HepG2 (cell line): Measurements from ENCODE around the gene OR6B1. TPM values are rescaled to one million over a fixed set of nuclear protein-coding genes. Genes with fewer than 3 reads are reported as not detected.
A peak's percentile ranks its signal among the peaks of the same experiment; 100 is the strongest.

Source experiments
- ATAC-seq: fragments of 200-7000 bp; cut with Tn5 transposase; 3 replicates; pipeline ENCODE4 v1.9.1; 2020; ENCODE audit warnings: mild to moderate bottlenecking, moderate library complexity
- Bru-seq: library from RNA; stranded (reverse); fragments of 400-500 nt; gene quantifications from one replicate; lab custom pipeline; 2021; lab: Mats Ljungman, UMichigan
- BruChase-seq, 2 experiments: library from RNA; stranded (reverse); fragments of 400-500 nt; gene quantifications; one replicate each; lab custom pipeline; 2021; lab: Mats Ljungman, UMichigan
- BruUV-seq: library from RNA; stranded (reverse); fragments of 400-500 nt; replicated peaks from 2 replicates; lab custom pipeline; 2021; lab: Mats Ljungman, UMichigan
- CTCF ChIA-PET: fragments of 300-600 bp; formaldehyde crosslinking; extraction: SDS; loops from one replicate; lab custom pipeline; 2021; ENCODE audit warnings: low total read pairs, inconsistent platforms, low intra/inter-chr PET ratio; lab: Yijun Ruan, JAX
- POLR2A ChIA-PET: fragments of 350-600 bp; sonication (Branson Sonifier 250); formaldehyde crosslinking; loops from one replicate; lab custom pipeline; 2020; ENCODE audit warnings: antibody characterized with exemption, inconsistent platforms; lab: Yijun Ruan, JAX
- DNase-seq: peaks from one replicate; pipeline ENCODE4 v3.0.0-alpha.2; 2015; ENCODE audit warnings: low spot score
- FAIRE-seq: peaks from 3 replicates; lab custom pipeline; 2011; peaks lifted over from hg19 to GRCh38; lab: Jason Lieb, UNC
- H2AFZ ChIP-seq: one replicate; pipeline ENCODE4 v1.6.1; 2011; ENCODE audit warnings: low read length, inconsistent platforms
- H3K27ac ChIP-seq: fragments of 300-600 bp; 3 replicates; pipeline ENCODE4 v1.8.0; 2011; ENCODE audit warnings: mixed run types, mild to moderate bottlenecking, mixed read lengths, low read length, inconsistent platforms; ENCODE audit not compliant: insufficient read depth; ENCODE audit errors: extremely low read length
- H3K27me3 ChIP-seq, 2 experiments: fragments of 200-600 bp in 1 of 2; 2 replicates in 1 of 2; 3 replicates in 1 of 2; pipeline versions ENCODE4 v1.6.0 to v1.8.0; 2011; ENCODE audit warnings: low read length in 2 of 2, mild to moderate bottlenecking in 2 of 2, moderate library complexity in 2 of 2, inconsistent platforms in 1 of 2; ENCODE audit not compliant: insufficient read depth in 2 of 2, control insufficient read depth in 1 of 2
- H3K36me3 ChIP-seq, 2 experiments: fragments of 200-600 bp in 1 of 2; replicated peaks in 1 of 2; 2 replicates in 1 of 2; 3 replicates in 1 of 2; pipeline versions ENCODE4 v1.5.1 to v1.8.0; 2011; ENCODE audit warnings: low read length in 2 of 2, inconsistent platforms in 1 of 2; ENCODE audit not compliant: insufficient read depth in 2 of 2, control insufficient read depth in 1 of 2
- H3K4me1 ChIP-seq: 2 replicates; pipeline ENCODE4 v1.5.1; 2012; ENCODE audit warnings: low read length, inconsistent platforms; ENCODE audit not compliant: insufficient read depth
- H3K4me2 ChIP-seq: 2 replicates; pipeline ENCODE4 v1.6.0; 2011; ENCODE audit warnings: low read depth, low read length, inconsistent platforms
- H3K4me3 ChIP-seq, 3 experiments: fragments of 200-600 bp in 1 of 3; sonication (generic), shearing (Covaris generic) in 1 of 3; replicated peaks in 1 of 3; 2 replicates each; pipeline ENCODE4 v1.5.1; 2011 to 2016; ENCODE audit warnings: low read length in 3 of 3, inconsistent platforms in 2 of 3, low read depth in 2 of 3, mild to moderate bottlenecking in 2 of 3, control low read depth in 1 of 3, mixed read lengths in 1 of 3; ENCODE audit not compliant: insufficient read depth in 1 of 3
- H3K79me2 ChIP-seq: one replicate; pipeline ENCODE4 v1.6.1; 2011; ENCODE audit warnings: low read length, inconsistent platforms; ENCODE audit not compliant: insufficient read depth
- H3K9ac ChIP-seq: 2 replicates; pipeline ENCODE4 v1.6.0; 2011; ENCODE audit warnings: mild to moderate bottlenecking, low read depth, low read length, inconsistent platforms; ENCODE audit not compliant: insufficient read depth
- H3K9me3 ChIP-seq: 2 replicates; pipeline ENCODE4 v1.5.1; 2012; ENCODE audit warnings: mild to moderate bottlenecking, low read length
- H4K20me1 ChIP-seq: 2 replicates; pipeline ENCODE4 v1.6.0; 2011; ENCODE audit warnings: inconsistent platforms, mild to moderate bottlenecking, low read length, moderate library complexity; ENCODE audit not compliant: insufficient read depth
- AHR ChIP-seq: IDR thresholded peaks from 2 replicates; pipeline ENCODE4 v1.6.1; 2018; ENCODE audit warnings: missing genetic modification reagents, missing compliant biosample characterization
- ARID4A ChIP-seq: sonication (generic); formaldehyde crosslinking; IDR thresholded peaks from 2 replicates; pipeline ENCODE4 v1.5.0; 2020; ENCODE audit warnings: mild to moderate bottlenecking, missing genetic modification reagents, borderline replicate concordance
- FOXP1 ChIP-seq, 2 experiments: fragments of 450-650 bp in 1 of 2; IDR thresholded peaks; 2 replicates each; pipeline ENCODE4 v1.6.1; 2017 to 2018; ENCODE audit warnings: antibody characterized with exemption in 1 of 2
- HNF4G ChIP-seq, 2 experiments: sonication (generic) in 1 of 2; formaldehyde crosslinking in 1 of 2; IDR thresholded peaks; 2 replicates each; pipeline versions ENCODE4 v1.4.0 to v1.6.1; 2011 to 2020; ENCODE audit warnings: borderline replicate concordance in 2 of 2, low read depth in 2 of 2, mild to moderate bottlenecking in 2 of 2, low read length in 1 of 2, missing genetic modification reagents in 1 of 2, moderate library complexity in 1 of 2
- NCOA1 ChIP-seq: sonication (generic); formaldehyde crosslinking; IDR thresholded peaks from 2 replicates; pipeline ENCODE4 v1.9.0; 2021; ENCODE audit warnings: missing genetic modification reagents
- PHF20 ChIP-seq: sonication (generic); formaldehyde crosslinking; IDR thresholded peaks from 2 replicates; pipeline ENCODE4 v1.5.0; 2020; ENCODE audit warnings: mild to moderate bottlenecking, missing genetic modification reagents
- ZEB1 ChIP-seq: IDR thresholded peaks from 2 replicates; pipeline ENCODE4 v1.6.1; 2012; ENCODE audit warnings: mild to moderate bottlenecking, low read depth, inconsistent platforms; ENCODE audit not compliant: insufficient replicate concordance
- ZNF83 ChIP-seq: sonication (generic); formaldehyde crosslinking; IDR thresholded peaks from 2 replicates; pipeline ENCODE4 v1.4.0; 2020; ENCODE audit warnings: missing genetic modification reagents, mild to moderate bottlenecking, borderline replicate concordance
- ZXDC ChIP-seq: sonication (generic); formaldehyde crosslinking; IDR thresholded peaks from 2 replicates; pipeline ENCODE4 v1.5.0; 2020; ENCODE audit warnings: mild to moderate bottlenecking, missing genetic modification reagents
- WGBS: methylation state at CpG from one replicate; pipeline ENCODE4 v1.1.6; 2017; ENCODE audit warnings: low lambda C conversion rate; 5-methylcytosine and 5-hydroxymethylcytosine counted together
- in situ Hi-C: cut with HindIII; loops from 2 replicates; pipeline ENCODE4 v1.10.0; 2017; ENCODE audit warnings: low pct_unique_long_range_greater_than_20kb; ENCODE audit not compliant: extremely low pct_ligation_motif_present
- intact Hi-C: fragments of 100-400 bp; cut with micrococcal nuclease; formaldehyde crosslinking; loops from one replicate; pipeline ENCODE4 v1.10.0; 2022; ENCODE audit not compliant: unreplicated experiment
- long read RNA-seq, 2 experiments: library from RNA in 1 of 2; library from polyadenylated mRNA in 1 of 2; stranded (forward) in 1 of 2; unstranded in 1 of 2; transcript quantifications; one replicate each; pipeline ENCODE4 v2.0.0, GENCODE V29; 2019 to 2022
- polyA minus RNA-seq, 3 experiments: library from RNA; depleted of rRNA, polyadenylated mRNA; stranded (reverse); fragments of >200 nt; gene quantifications; 2 replicates each; pipeline ENCODE4 v1.2.3, GENCODE V29; 2011; ENCODE audit warnings: low replicate concordance in 1 of 3
- polyA plus RNA-seq, 8 experiments: library from polyadenylated mRNA; depleted of rRNA in 3 of 8; stranded (reverse) in 7 of 8; unstranded in 1 of 8; fragments of >200 nt; fragmentation: Illumina TruSeq in 4 of 8; extraction: Trizol in 4 of 8; gene quantifications; 2 replicates each; pipeline versions ENCODE4 v1.2.1 to v1.2.3, GENCODE V29; 2011 to 2016; ENCODE audit warnings: low read depth in 4 of 8, missing spikeins in 1 of 8, mixed read lengths in 1 of 8; ENCODE audit not compliant: insufficient read depth in 1 of 8
- total RNA-seq, 5 experiments: library from RNA; depleted of rRNA; stranded (reverse); fragments of >200 nt; fragmentation: Illumina TruSeq; extraction: Trizol; gene quantifications; 2 replicates each; pipeline ENCODE4 v1.2.3, GENCODE V29; 2016; ENCODE audit warnings: low read depth in 1 of 5
- TF ChIP-seq, protein P1 (sequence below): sonication (generic); formaldehyde crosslinking; IDR thresholded peaks from 2 replicates; pipeline ENCODE4 v1.8.0; 2022; ENCODE audit warnings: mild to moderate bottlenecking, missing genetic modification reagents; ENCODE audit not compliant: insufficient replicate concordance

The OR6B1 gene
- total RNA-seq (2016; rRNA removed; fragmentation: Illumina TruSeq; extraction: Trizol) (not detected in 2 replicates), polyA plus RNA-seq (2011; rRNA removed) (0.18 TPM in 2 replicates), polyA minus RNA-seq (2011; rRNA and poly(A)+ RNA removed; ENCODE audit: low replicate concordance) (2.2 TPM in 1 of 2 replicates, not detected in the other), Bru-seq, nascent RNA (percentile 35 among the genes with signal in this experiment), BruChase-seq, experiment 1, labeled RNA remaining after a 6-hour chase (percentile 51 among the genes with signal in this experiment), BruChase-seq, experiment 2, labeled RNA remaining after a 2-hour chase (percentile 54 among the genes with signal in this experiment)
- not detected in 2 replicates for total RNA-seq (2016; cell fraction: cytosol; rRNA removed; fragmentation: Illumina TruSeq; extraction: Trizol; ENCODE audit: low read depth)
- 0.03 and 0.06 TPM in 2 replicates for total RNA-seq (2016; cell fraction: insoluble cytoplasmic fraction; rRNA removed; fragmentation: Illumina TruSeq; extraction: Trizol)
- total RNA-seq (2016; cell fraction: membrane; rRNA removed; fragmentation: Illumina TruSeq; extraction: Trizol), result not detected in 2 replicates
- total RNA-seq (2016; cell fraction: nucleus; rRNA removed; fragmentation: Illumina TruSeq; extraction: Trizol), result 0.16 and 0.22 TPM in 2 replicates
- 0.11 and 0.12 TPM in 2 replicates for polyA plus RNA-seq (2011; cell fraction: cytosol; rRNA removed)
- polyA plus RNA-seq (2011; cell fraction: nucleus; rRNA removed), result 0.71 and 0.73 TPM in 2 replicates
- polyA plus RNA-seq (2012), result 0.08 TPM in 1 of 2 replicates, not detected in the other
- not detected in 2 replicates for polyA plus RNA-seq (2016; cell fraction: cytosol; fragmentation: Illumina TruSeq; extraction: Trizol; ENCODE audit: low read depth)
- 0.04 TPM in 1 of 2 replicates, not detected in the other for polyA plus RNA-seq (2016; cell fraction: insoluble cytoplasmic fraction; fragmentation: Illumina TruSeq; extraction: Trizol; ENCODE audit: low read depth)
- not detected in 2 replicates for polyA plus RNA-seq (2016; cell fraction: membrane; fragmentation: Illumina TruSeq; extraction: Trizol; ENCODE audit: low read depth)
- 0.33 TPM in 2 replicates for polyA plus RNA-seq (2016; cell fraction: nucleus; fragmentation: Illumina TruSeq; extraction: Trizol; ENCODE audit: insufficient read depth, low read depth)
- polyA minus RNA-seq (2011; cell fraction: cytosol; rRNA and poly(A)+ RNA removed), result not detected in 2 replicates
- 1.0 and 1.2 TPM in 2 replicates for polyA minus RNA-seq (2011; cell fraction: nucleus; rRNA and poly(A)+ RNA removed)
- long read RNA-seq, experiment 1, result 0 reads
- long read RNA-seq, experiment 2, result 0 reads

DNA sequence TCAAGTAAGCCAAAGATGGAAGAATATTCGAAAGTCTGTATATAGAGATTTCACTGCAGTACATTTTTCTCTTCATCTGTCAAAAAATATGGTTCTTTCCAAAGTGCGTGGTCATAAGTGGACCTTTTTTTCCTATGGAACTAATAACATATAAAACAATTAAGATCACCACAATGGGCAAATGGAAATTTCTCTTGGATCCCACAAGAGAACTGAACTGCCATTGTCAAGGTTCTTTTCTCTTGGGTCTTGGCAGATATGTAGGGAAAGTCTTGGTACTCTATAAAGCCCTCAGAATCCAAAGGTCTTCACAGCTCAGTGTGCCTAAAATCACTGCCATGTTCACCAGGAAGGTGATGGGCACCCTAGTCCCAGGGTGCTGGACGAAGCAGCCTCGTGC, at the start of gene OR6B1:
OR6B1 (plus strand) TSS at position 301 of the 400 bp plus-strand sequence. CDS start 3,677 bp downstream, outside the sequence.
- Histone ChIP-seq H3K27ac (no peak within 1 kb of the TSS), H3K79me2 (no peaks in the 10 kb centered on the region), H3K4me3 (no peak within 1 kb of the TSS), H4K20me1 (no peaks in the 10 kb centered on the region), H3K27me3 (no peaks in the 10 kb centered on the region), H3K9ac (no peak within 1 kb of the TSS), H3K36me3 (no peaks in the 10 kb centered on the region), H3K9me3 (no peaks in the 10 kb centered on the region), H2AFZ (no peak within 1 kb of the TSS), H3K4me2 (no peak within 1 kb of the TSS), H3K4me1 (no peaks in the 10 kb centered on the region)
- POLR2A ChIA-PET, result no interaction called here
- no peak for FAIRE-seq
- no peak for DNase-seq
- no peak for ATAC-seq
- CTCF ChIA-PET, result no interaction called here
- BruUV-seq, result no TSS peak
- WGBS, result 66% methylated on average over 4 of the region's 4 CpGs
- in situ Hi-C loops (no loop called here), intact Hi-C loops (no loop called here)
- TF ChIP-seq, protein P1, sequence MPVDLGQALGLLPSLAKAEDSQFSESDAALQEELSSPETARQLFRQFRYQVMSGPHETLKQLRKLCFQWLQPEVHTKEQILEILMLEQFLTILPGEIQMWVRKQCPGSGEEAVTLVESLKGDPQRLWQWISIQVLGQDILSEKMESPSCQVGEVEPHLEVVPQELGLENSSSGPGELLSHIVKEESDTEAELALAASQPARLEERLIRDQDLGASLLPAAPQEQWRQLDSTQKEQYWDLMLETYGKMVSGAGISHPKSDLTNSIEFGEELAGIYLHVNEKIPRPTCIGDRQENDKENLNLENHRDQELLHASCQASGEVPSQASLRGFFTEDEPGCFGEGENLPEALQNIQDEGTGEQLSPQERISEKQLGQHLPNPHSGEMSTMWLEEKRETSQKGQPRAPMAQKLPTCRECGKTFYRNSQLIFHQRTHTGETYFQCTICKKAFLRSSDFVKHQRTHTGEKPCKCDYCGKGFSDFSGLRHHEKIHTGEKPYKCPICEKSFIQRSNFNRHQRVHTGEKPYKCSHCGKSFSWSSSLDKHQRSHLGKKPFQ, result no peak
- TF ChIP-seq ZEB1 (no peak), FOXP1 (IDR thresholded peaks at IDR 0.05) (no peak), FOXP1 (CRISPR knock-in tag; IDR thresholded peaks at IDR 0.05) (no peak), ARID4A (no peak), ZNF83 (CRISPR knock-in tag) (no peak), AHR (CRISPR knock-in tag) (no peak), ZXDC (no peak), NCOA1 (CRISPR knock-in tag) (no peak), PHF20 (CRISPR knock-in tag) (no peak), HNF4G (IDR thresholded peaks at IDR 0.05; ENCODE audit: borderline replicate concordance, low read depth, low read length) (no peak), HNF4G (CRISPR knock-in tag; IDR thresholded peaks at IDR 0.05; ENCODE audit: borderline replicate concordance, low read depth) (no peak)
